ENCODE results near the gene NAA40. TPM values are rescaled to one million over a fixed set of nuclear protein-coding genes. Genes with fewer than 3 reads are reported as not detected.

Gene NAA40
- total RNA-seq, 1 donor from 2014 or later: 24.0 TPM

GRCh38 chr11:64000740-64001483, 62.1 kb downstream of the NAA40 start:
- TF ChIP-seq, protein P1, sequence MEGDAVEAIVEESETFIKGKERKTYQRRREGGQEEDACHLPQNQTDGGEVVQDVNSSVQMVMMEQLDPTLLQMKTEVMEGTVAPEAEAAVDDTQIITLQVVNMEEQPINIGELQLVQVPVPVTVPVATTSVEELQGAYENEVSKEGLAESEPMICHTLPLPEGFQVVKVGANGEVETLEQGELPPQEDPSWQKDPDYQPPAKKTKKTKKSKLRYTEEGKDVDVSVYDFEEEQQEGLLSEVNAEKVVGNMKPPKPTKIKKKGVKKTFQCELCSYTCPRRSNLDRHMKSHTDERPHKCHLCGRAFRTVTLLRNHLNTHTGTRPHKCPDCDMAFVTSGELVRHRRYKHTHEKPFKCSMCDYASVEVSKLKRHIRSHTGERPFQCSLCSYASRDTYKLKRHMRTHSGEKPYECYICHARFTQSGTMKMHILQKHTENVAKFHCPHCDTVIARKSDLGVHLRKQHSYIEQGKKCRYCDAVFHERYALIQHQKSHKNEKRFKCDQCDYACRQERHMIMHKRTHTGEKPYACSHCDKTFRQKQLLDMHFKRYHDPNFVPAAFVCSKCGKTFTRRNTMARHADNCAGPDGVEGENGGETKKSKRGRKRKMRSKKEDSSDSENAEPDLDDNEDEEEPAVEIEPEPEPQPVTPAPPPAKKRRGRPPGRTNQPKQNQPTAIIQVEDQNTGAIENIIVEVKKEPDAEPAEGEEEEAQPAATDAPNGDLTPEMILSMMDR (IDR thresholded peaks at IDR 0.05): no peak
- H3K36me3 Mint-ChIP-seq (ENCODE audit: unreplicated experiment): peaks cover 4% of the 10 kb centered on the region
- H3K27me3 Mint-ChIP-seq (ENCODE audit: unreplicated experiment): no peaks in the 10 kb centered on the region
- no peak overlapping the region for H3K4me3 Mint-ChIP-seq (ENCODE audit: unreplicated experiment)
- no peak for DNase-seq (ENCODE audit: extremely low spot score, unreplicated experiment)
- no peak overlapping the region for H3K27ac Mint-ChIP-seq (ENCODE audit: unreplicated experiment)
- peaks cover 18% of the 10 kb centered on the region for H3K4me1 Mint-ChIP-seq (ENCODE audit: unreplicated experiment)
- no peaks in the 10 kb centered on the region for H3K9me3 Mint-ChIP-seq (ENCODE audit: unreplicated experiment)

GRCh38 chr11:64001484-64002420, 63.0 kb downstream of the NAA40 start:
- Mint-ChIP-seq H3K4me1 (ENCODE audit: unreplicated experiment) (peaks cover 22% of the 10 kb centered on the region), H3K4me3 (ENCODE audit: unreplicated experiment) (no peak overlapping the region), H3K36me3 (ENCODE audit: unreplicated experiment) (peaks cover 4% of the 10 kb centered on the region), H3K27ac (ENCODE audit: unreplicated experiment) (no peak overlapping the region), H3K27me3 (ENCODE audit: unreplicated experiment) (no peaks in the 10 kb centered on the region), H3K9me3 (ENCODE audit: unreplicated experiment) (no peaks in the 10 kb centered on the region)
- TF ChIP-seq, protein P1 (IDR thresholded peaks at IDR 0.05): no peak
- DNase-seq (ENCODE audit: extremely low spot score, unreplicated experiment): no peak

DNA sequence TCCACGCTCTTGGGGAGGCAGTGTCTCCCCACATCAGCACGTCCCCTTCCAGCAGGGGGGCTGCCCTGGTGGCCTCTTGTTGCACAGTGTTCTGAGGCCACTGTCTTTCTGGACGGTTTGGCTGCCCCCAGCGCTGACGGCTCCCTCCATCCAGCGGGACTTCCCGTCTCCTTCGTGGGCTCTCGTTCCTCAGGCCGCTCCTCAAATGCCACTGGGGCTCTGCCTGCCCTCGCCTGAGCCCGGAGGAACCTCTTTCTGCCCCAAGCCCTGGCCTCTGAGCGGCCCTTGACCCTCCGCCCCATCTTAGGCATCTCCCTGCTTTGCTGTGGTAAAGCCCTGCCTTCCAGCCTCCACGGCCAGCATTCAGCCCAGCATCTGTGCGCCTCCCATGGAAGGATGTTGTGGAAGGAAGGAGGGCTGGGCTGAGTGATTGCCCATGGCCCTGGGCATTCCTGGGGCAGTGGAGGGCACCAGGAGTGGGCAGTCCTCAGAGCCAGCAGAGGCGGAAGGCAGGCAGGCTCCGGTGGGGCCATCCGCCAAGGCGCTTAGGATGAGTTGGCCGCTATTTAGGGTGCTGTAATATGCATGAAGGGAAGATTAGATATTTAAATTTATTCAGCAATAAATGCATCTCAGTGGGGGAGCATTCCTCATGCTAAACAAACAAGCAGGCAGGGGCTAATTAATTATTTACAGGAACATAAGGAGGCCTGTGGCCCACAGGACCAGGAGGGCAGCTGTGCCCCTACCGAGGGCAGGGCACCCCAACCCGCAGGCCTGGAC, 65.2 kb downstream of the NAA40 start:
- H3K4me1 Mint-ChIP-seq (ENCODE audit: unreplicated experiment): peaks cover 34% of the 10 kb centered on the region
- no peaks in the 10 kb centered on the region for H3K27me3 Mint-ChIP-seq (ENCODE audit: unreplicated experiment)
- H3K36me3 Mint-ChIP-seq (ENCODE audit: unreplicated experiment): no peaks in the 10 kb centered on the region
- H3K9me3 Mint-ChIP-seq (ENCODE audit: unreplicated experiment): no peaks in the 10 kb centered on the region
- H3K4me3 Mint-ChIP-seq (ENCODE audit: unreplicated experiment): no peak overlapping the region
- TF ChIP-seq, protein P1 (IDR thresholded peaks at IDR 0.05): no peak
- H3K27ac Mint-ChIP-seq (ENCODE audit: unreplicated experiment): no peak overlapping the region
- DNase-seq (ENCODE audit: extremely low spot score, unreplicated experiment): no peak

- TF ChIP-seq, protein P1 (IDR thresholded peaks at IDR 0.05): no peak
- no peak for DNase-seq (ENCODE audit: extremely low spot score, unreplicated experiment)
- H3K4me3 Mint-ChIP-seq (ENCODE audit: unreplicated experiment): no peak overlapping the region
- H3K9me3 Mint-ChIP-seq (ENCODE audit: unreplicated experiment): no peaks in the 10 kb centered on the region
- H3K27ac Mint-ChIP-seq (ENCODE audit: unreplicated experiment): no peak overlapping the region
- H3K27me3 Mint-ChIP-seq (ENCODE audit: unreplicated experiment): no peaks in the 10 kb centered on the region
- no peaks in the 10 kb centered on the region for H3K36me3 Mint-ChIP-seq (ENCODE audit: unreplicated experiment)
- H3K4me1 Mint-ChIP-seq (ENCODE audit: unreplicated experiment): peaks cover 34% of the 10 kb centered on the region
Observed at GRCh38 chr11:64004590-64004984, 65.8 kb downstream of the NAA40 start.

Measured in osteocyte (in vitro differentiated cells).